Fibroblast of lung (primary cell): ENCODE data around the gene HMGA1.

Source experiments
- EZH2 ChIP-seq: IDR thresholded peaks from 2 replicates; pipeline ENCODE4 v1.5.1; 2012; ENCODE audit warnings: low read length, control low read depth, mild to moderate bottlenecking; ENCODE audit errors: missing control alignments
- TF ChIP-seq, protein P1 (sequence below), 2 donors: IDR thresholded peaks in 1 of 2; conservative IDR thresholded peaks in 1 of 2; 1 replicate in 1 of 2; 2 replicates in 1 of 2; pipeline ENCODE4 v1.5.1; 2011 to 2012; ENCODE audit warnings: low read length in 2 of 2, control low read depth in 1 of 2, inconsistent platforms in 1 of 2, low read depth in 1 of 2, mild to moderate bottlenecking in 1 of 2

DNA sequence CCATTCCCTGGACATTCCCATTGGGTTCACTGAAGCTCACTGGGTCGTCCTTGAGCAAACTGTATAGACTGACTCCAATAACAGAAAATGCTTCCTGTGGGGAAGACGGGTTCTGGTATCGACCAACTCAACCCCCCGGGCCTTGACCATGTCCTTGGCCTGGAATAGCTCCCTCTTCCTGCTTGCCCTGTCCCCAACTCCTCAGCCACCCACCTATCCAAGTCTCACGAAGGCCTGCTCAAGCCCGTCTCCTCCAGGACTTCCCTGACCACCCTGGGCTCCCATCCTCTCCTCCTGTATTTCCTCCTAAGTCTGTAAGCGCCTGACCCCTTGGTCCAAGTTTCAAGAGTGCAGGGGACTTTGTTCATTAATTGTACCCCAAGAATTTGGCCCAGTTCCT is 2.8 kb upstream of the HMGA1 start:
- TF ChIP-seq EZH2, result no peak
- TF ChIP-seq, protein P1, sequence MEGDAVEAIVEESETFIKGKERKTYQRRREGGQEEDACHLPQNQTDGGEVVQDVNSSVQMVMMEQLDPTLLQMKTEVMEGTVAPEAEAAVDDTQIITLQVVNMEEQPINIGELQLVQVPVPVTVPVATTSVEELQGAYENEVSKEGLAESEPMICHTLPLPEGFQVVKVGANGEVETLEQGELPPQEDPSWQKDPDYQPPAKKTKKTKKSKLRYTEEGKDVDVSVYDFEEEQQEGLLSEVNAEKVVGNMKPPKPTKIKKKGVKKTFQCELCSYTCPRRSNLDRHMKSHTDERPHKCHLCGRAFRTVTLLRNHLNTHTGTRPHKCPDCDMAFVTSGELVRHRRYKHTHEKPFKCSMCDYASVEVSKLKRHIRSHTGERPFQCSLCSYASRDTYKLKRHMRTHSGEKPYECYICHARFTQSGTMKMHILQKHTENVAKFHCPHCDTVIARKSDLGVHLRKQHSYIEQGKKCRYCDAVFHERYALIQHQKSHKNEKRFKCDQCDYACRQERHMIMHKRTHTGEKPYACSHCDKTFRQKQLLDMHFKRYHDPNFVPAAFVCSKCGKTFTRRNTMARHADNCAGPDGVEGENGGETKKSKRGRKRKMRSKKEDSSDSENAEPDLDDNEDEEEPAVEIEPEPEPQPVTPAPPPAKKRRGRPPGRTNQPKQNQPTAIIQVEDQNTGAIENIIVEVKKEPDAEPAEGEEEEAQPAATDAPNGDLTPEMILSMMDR (conservative IDR thresholded peaks at IDR 0.05 in 1 of 2, IDR thresholded peaks at IDR 0.05 in 1 of 2; ENCODE audit: low read depth in 1 of 2, low read length in 2 of 2), result no peak
